Measurements from ENCODE around the gene SLC29A2. TPM values are rescaled to one million over a fixed set of nuclear protein-coding genes. Genes with fewer than 3 reads are reported as not detected.
A peak's percentile ranks its signal among the peaks of the same experiment; 100 is the strongest.
"Not testable (repeated sequence)": the region's sequence is repeated elsewhere in the genome, so short reads cannot be mapped to it uniquely, and the experiment has no call there.

The SLC29A2 gene
- total RNA-seq, 2 experiments from 2014 or later: 10.3 to 10.6 TPM

GRCh38 chr11:66328031-66328301 lies 43.6 kb downstream of the SLC29A2 start:
- H3K4me1 Mint-ChIP-seq (ENCODE audit: low read depth): peaks cover 27% of the 10 kb centered on the region

GRCh38 chr11:66327171-66328030 lies 44.2 kb downstream of the SLC29A2 start:
- ChIA-PET POLR2A (interaction anchor here (0.9 kb wide), 1 partner anchor 15 kb away, joined by 3 read pairs; no protein-coding TSS in a partner anchor), CTCF (interaction anchor here (1.3 kb wide), 1 partner anchor 16 kb away, joined by 9 read pairs; no protein-coding TSS in a partner anchor)
- Mint-ChIP-seq H3K27ac (peak overlapping the region; percentile 34), H3K4me3 (no peak overlapping the region), H3K27me3 (no peaks in the 10 kb centered on the region), H3K4me1 (ENCODE audit: low read depth) (peaks cover 27% of the 10 kb centered on the region), H3K36me3 (no peaks in the 10 kb centered on the region), H3K9me3 (no peaks in the 10 kb centered on the region)
- intact Hi-C loops (cut with micrococcal nuclease): loop anchor here (1.0 kb wide), 1 partner anchor 15 kb away; no protein-coding TSS in a partner anchor
- no peak for DNase-seq

More at GRCh38 chr11:66328031-66328301, 43.6 kb downstream of the SLC29A2 start:
- Mint-ChIP-seq H3K27me3 (no peaks in the 10 kb centered on the region), H3K4me3 (no peak overlapping the region), H3K27ac (no peak overlapping the region), H3K9me3 (no peaks in the 10 kb centered on the region), H3K36me3 (no peaks in the 10 kb centered on the region)
- ChIA-PET POLR2A (no interaction called here), CTCF (no interaction called here)
- peak; percentile 41 for DNase-seq
- intact Hi-C loops (cut with micrococcal nuclease): loop anchor here (1.0 kb wide), 1 partner anchor 16 kb away; no protein-coding TSS in a partner anchor

- CTCF ChIA-PET: interaction anchor here (1.3 kb wide), 1 partner anchor 15 kb away, joined by 9 read pairs; no protein-coding TSS in a partner anchor
- peaks cover 27% of the 10 kb centered on the region for H3K4me1 Mint-ChIP-seq (ENCODE audit: low read depth)
These were observed 45.1 kb downstream of the SLC29A2 start for GRCh38 chr11:66326261-66327111.

GRCh38 chr11:66325263-66325671 lies 46.3 kb downstream of the SLC29A2 start:
- ChIA-PET CTCF (interaction anchor here (2.1 kb wide), 1 partner anchor 14 kb away, joined by 6 read pairs; no protein-coding TSS in a partner anchor), POLR2A (no interaction called here)
- Mint-ChIP-seq H3K4me3 (no peak overlapping the region), H3K27ac (no peak overlapping the region), H3K9me3 (peaks cover 1% of the 10 kb centered on the region), H3K27me3 (no peaks in the 10 kb centered on the region), H3K4me1 (ENCODE audit: low read depth) (peaks cover 27% of the 10 kb centered on the region), H3K36me3 (no peaks in the 10 kb centered on the region)
- intact Hi-C loops (cut with micrococcal nuclease): no loop called here
- no peak for DNase-seq

More at GRCh38 chr11:66326261-66327111, 45.1 kb downstream of the SLC29A2 start:
- Mint-ChIP-seq H3K4me3 (no peak overlapping the region), H3K27me3 (no peaks in the 10 kb centered on the region), H3K9me3 (no peaks in the 10 kb centered on the region), H3K27ac (peak overlapping the region; percentile 4), H3K36me3 (no peaks in the 10 kb centered on the region)
- POLR2A ChIA-PET: interaction anchor here (0.9 kb wide), 1 partner anchor 14 kb away, joined by 3 read pairs; no protein-coding TSS in a partner anchor
- intact Hi-C loops (cut with micrococcal nuclease): no loop called here
- DNase-seq: peak; percentile 40

- H3K27me3 Mint-ChIP-seq: no peaks in the 10 kb centered on the region
- peaks cover 29% of the 10 kb centered on the region for H3K4me1 Mint-ChIP-seq (ENCODE audit: low read depth)
- intact Hi-C loops (cut with micrococcal nuclease): no loop called here
- no peak overlapping the region for H3K27ac Mint-ChIP-seq
- H3K36me3 Mint-ChIP-seq: no peaks in the 10 kb centered on the region
- CTCF ChIA-PET: interaction anchor here (2.1 kb wide), 1 partner anchor 13 kb away, joined by 6 read pairs; no protein-coding TSS in a partner anchor
- H3K9me3 Mint-ChIP-seq: peaks cover 6% of the 10 kb centered on the region
- no peak overlapping the region for H3K4me3 Mint-ChIP-seq
- POLR2A ChIA-PET: no interaction called here
- no peak for DNase-seq
These were observed 46.9 kb downstream of the SLC29A2 start for GRCh38 chr11:66324664-66325063.

- intact Hi-C loops (cut with micrococcal nuclease): no loop called here
- DNase-seq: no peak
- Mint-ChIP-seq H3K36me3 (no peaks in the 10 kb centered on the region), H3K4me3 (no peak overlapping the region), H3K27me3 (no peaks in the 10 kb centered on the region), H3K27ac (no peak overlapping the region), H3K4me1 (ENCODE audit: low read depth) (peaks cover 35% of the 10 kb centered on the region), H3K9me3 (peaks cover 6% of the 10 kb centered on the region)
- ChIA-PET CTCF (interaction anchor here (2.1 kb wide), 1 partner anchor 12 kb away, joined by 6 read pairs; no protein-coding TSS in a partner anchor), POLR2A (no interaction called here)
These were observed 47.9 kb downstream of the SLC29A2 start for GRCh38 chr11:66323684-66324083.

GRCh38 chr11:66322732-66323427 lies 48.7 kb downstream of the SLC29A2 start:
- Mint-ChIP-seq H3K27ac (no peak overlapping the region), H3K4me1 (ENCODE audit: low read depth) (peaks cover 35% of the 10 kb centered on the region), H3K9me3 (peaks cover 6% of the 10 kb centered on the region)

GRCh38 chr11:66321606-66322005 lies 50.0 kb downstream of the SLC29A2 start:
- peaks cover 32% of the 10 kb centered on the region for H3K4me1 Mint-ChIP-seq (ENCODE audit: low read depth)
- ChIA-PET POLR2A (no interaction called here), CTCF (interaction anchor here (0.7 kb wide), 1 partner anchor 13 kb away, joined by 3 read pairs; no protein-coding TSS in a partner anchor)
- H3K36me3 Mint-ChIP-seq: no peaks in the 10 kb centered on the region
- no peaks in the 10 kb centered on the region for H3K27me3 Mint-ChIP-seq
- DNase-seq: no peak
- H3K9me3 Mint-ChIP-seq: peaks cover 6% of the 10 kb centered on the region
- no peak overlapping the region for H3K27ac Mint-ChIP-seq
- intact Hi-C loops (cut with micrococcal nuclease): no loop called here
- H3K4me3 Mint-ChIP-seq: no peak overlapping the region

More at GRCh38 chr11:66322732-66323427, 48.7 kb downstream of the SLC29A2 start:
- H3K4me3 Mint-ChIP-seq: no peak overlapping the region
- H3K27me3 Mint-ChIP-seq: no peaks in the 10 kb centered on the region
- POLR2A ChIA-PET: no interaction called here
- no peak for DNase-seq
- intact Hi-C loops (cut with micrococcal nuclease): no loop called here
- CTCF ChIA-PET: no interaction called here
- H3K36me3 Mint-ChIP-seq: no peaks in the 10 kb centered on the region

- H3K36me3 Mint-ChIP-seq; H3K27me3 Mint-ChIP-seq; H3K4me3 Mint-ChIP-seq; H3K9me3 Mint-ChIP-seq; CTCF ChIA-PET; POLR2A ChIA-PET; intact Hi-C loops (cut with micrococcal nuclease); DNase-seq; H3K27ac Mint-ChIP-seq: not testable (repeated sequence)
- peaks cover 25% of the 10 kb centered on the region for H3K4me1 Mint-ChIP-seq (ENCODE audit: low read depth)
These were observed 50.8 kb downstream of the SLC29A2 start for GRCh38 chr11:66320748-66321147.

GRCh38 chr11:66320289-66320688 lies 51.3 kb downstream of the SLC29A2 start:
- H3K36me3 Mint-ChIP-seq; POLR2A ChIA-PET; H3K27me3 Mint-ChIP-seq; H3K9me3 Mint-ChIP-seq; DNase-seq; H3K27ac Mint-ChIP-seq; intact Hi-C loops (cut with micrococcal nuclease); CTCF ChIA-PET; H3K4me3 Mint-ChIP-seq: not testable (repeated sequence)
- peaks cover 23% of the 10 kb centered on the region for H3K4me1 Mint-ChIP-seq (ENCODE audit: low read depth)

GRCh38 chr11:66318600-66318970 lies 53.0 kb downstream of the SLC29A2 start:
- CTCF ChIA-PET: interaction anchor here (1.0 kb wide), 1 partner anchor 36 kb away, joined by 4 read pairs; no protein-coding TSS in a partner anchor
- Mint-ChIP-seq H3K27me3 (no peaks in the 10 kb centered on the region), H3K4me1 (ENCODE audit: low read depth) (peaks cover 23% of the 10 kb centered on the region), H3K27ac (no peak overlapping the region), H3K36me3 (no peaks in the 10 kb centered on the region), H3K9me3 (peaks cover 6% of the 10 kb centered on the region), H3K4me3 (no peak overlapping the region)
- no peak for DNase-seq
- intact Hi-C loops (cut with micrococcal nuclease): no loop called here
- POLR2A ChIA-PET: no interaction called here

Data from activated CD4-positive, alpha-beta memory T cell treated with anti-CD3 and anti-CD28 coated beads for 36 hours (primary cell).